DOHH2 (cell line): ENCODE data around the gene SNCAIP.

Experiments used
- H3F3A ChIP-seq: fragments of 200-600 bp; sonication (generic), shearing (Covaris generic); 2 replicates; pipeline ENCODE4 v1.6.0; 2016; ENCODE audit warnings: antibody characterized with exemption, mild to moderate bottlenecking; ENCODE audit not compliant: control insufficient read depth, insufficient read depth
- H3K27ac ChIP-seq: fragments of 200-600 bp; sonication (generic); 2 replicates; pipeline ENCODE4 v1.5.1; 2014; ENCODE audit warnings: low read depth, mild to moderate bottlenecking, low read length, moderate library complexity
- H3K27me3 ChIP-seq: fragments of 200-600 bp; sonication (generic); 2 replicates; pipeline ENCODE4 v1.6.1; 2014; ENCODE audit warnings: mild to moderate bottlenecking, low read length, mixed read lengths; ENCODE audit not compliant: control insufficient read depth
- H3K36me3 ChIP-seq: fragments of 200-600 bp; sonication (generic); 2 replicates; pipeline ENCODE4 v1.6.1; 2014; ENCODE audit warnings: mild to moderate bottlenecking, low read length, moderate library complexity, mixed read lengths; ENCODE audit not compliant: control insufficient read depth
- H3K4me1 ChIP-seq: fragments of 200-600 bp; sonication (generic); 2 replicates; pipeline ENCODE4 v1.6.1; 2014; ENCODE audit warnings: mild to moderate bottlenecking, low read length, mixed read lengths; ENCODE audit not compliant: control insufficient read depth
- H3K4me2 ChIP-seq: fragments of 200-600 bp; sonication (generic); 2 replicates; pipeline ENCODE4 v1.6.0; 2014; ENCODE audit warnings: mild to moderate bottlenecking, low read length, moderate library complexity
- H3K4me3 ChIP-seq: fragments of 200-600 bp; sonication (generic); 2 replicates; pipeline ENCODE4 v1.5.1; 2014; ENCODE audit warnings: mild to moderate bottlenecking, low read length, mixed read lengths
- H3K79me2 ChIP-seq: fragments of 200-600 bp; sonication (generic); 2 replicates; pipeline ENCODE4 v1.6.1; 2014; ENCODE audit warnings: mild to moderate bottlenecking, low read length, mixed read lengths; ENCODE audit not compliant: control insufficient read depth
- H3K9me2 ChIP-seq: fragments of 200-600 bp; sonication (generic); replicated peaks from 2 replicates; pipeline ENCODE4 v1.6.1; 2014; ENCODE audit warnings: mild to moderate bottlenecking, low read length, mixed read lengths; ENCODE audit not compliant: control insufficient read depth
- H3K9me3 ChIP-seq: fragments of 200-600 bp; sonication (generic); 2 replicates; pipeline ENCODE4 v1.6.1; 2014; ENCODE audit warnings: antibody characterized with exemption, low read length, mixed read lengths; ENCODE audit not compliant: control insufficient read depth, insufficient read depth
- H4K20me1 ChIP-seq: fragments of 200-600 bp; sonication (generic); 2 replicates; pipeline ENCODE4 v1.6.0; 2014; ENCODE audit warnings: low read depth, mild to moderate bottlenecking, antibody characterized with exemption, low read length, moderate library complexity; ENCODE audit not compliant: control insufficient read depth, insufficient read depth
- EZH2phosphoT487 ChIP-seq: fragments of 200-600 bp; sonication (generic); IDR thresholded peaks from 2 replicates; pipeline ENCODE4 v1.6.1; 2017; ENCODE audit warnings: borderline replicate concordance, mild to moderate bottlenecking, antibody characterized with exemption, low read length, moderate library complexity, mixed read lengths
- TF ChIP-seq, protein P1 (sequence below): fragments of 200-600 bp; sonication (generic); IDR thresholded peaks from one replicate; pipeline ENCODE4 v1.5.1; 2014; ENCODE audit warnings: antibody characterized with exemption, mild to moderate bottlenecking, low read depth, low read length; ENCODE audit not compliant: poor library complexity, severe bottlenecking

Gene SNCAIP

GRCh38 chr5:122390694-122391093, 78.7 kb downstream of the SNCAIP start:
- no peak overlapping the region for H3K4me2 ChIP-seq
- no peaks in the 10 kb centered on the region for H4K20me1 ChIP-seq
- H3K27me3 ChIP-seq: no peaks in the 10 kb centered on the region
- no peaks in the 10 kb centered on the region for H3K36me3 ChIP-seq
- H3K4me3 ChIP-seq: no peak overlapping the region
- no peak overlapping the region for H3K27ac ChIP-seq
- H3K4me1 ChIP-seq: no peaks in the 10 kb centered on the region
- no peaks in the 10 kb centered on the region for H3K9me3 ChIP-seq
- no peaks in the 10 kb centered on the region for H3F3A ChIP-seq
- no peaks in the 10 kb centered on the region for H3K79me2 ChIP-seq
- no peaks in the 10 kb centered on the region for H3K9me2 ChIP-seq
- no peak for TF ChIP-seq EZH2phosphoT487
- TF ChIP-seq, protein P1, sequence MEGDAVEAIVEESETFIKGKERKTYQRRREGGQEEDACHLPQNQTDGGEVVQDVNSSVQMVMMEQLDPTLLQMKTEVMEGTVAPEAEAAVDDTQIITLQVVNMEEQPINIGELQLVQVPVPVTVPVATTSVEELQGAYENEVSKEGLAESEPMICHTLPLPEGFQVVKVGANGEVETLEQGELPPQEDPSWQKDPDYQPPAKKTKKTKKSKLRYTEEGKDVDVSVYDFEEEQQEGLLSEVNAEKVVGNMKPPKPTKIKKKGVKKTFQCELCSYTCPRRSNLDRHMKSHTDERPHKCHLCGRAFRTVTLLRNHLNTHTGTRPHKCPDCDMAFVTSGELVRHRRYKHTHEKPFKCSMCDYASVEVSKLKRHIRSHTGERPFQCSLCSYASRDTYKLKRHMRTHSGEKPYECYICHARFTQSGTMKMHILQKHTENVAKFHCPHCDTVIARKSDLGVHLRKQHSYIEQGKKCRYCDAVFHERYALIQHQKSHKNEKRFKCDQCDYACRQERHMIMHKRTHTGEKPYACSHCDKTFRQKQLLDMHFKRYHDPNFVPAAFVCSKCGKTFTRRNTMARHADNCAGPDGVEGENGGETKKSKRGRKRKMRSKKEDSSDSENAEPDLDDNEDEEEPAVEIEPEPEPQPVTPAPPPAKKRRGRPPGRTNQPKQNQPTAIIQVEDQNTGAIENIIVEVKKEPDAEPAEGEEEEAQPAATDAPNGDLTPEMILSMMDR: no peak

DNA sequence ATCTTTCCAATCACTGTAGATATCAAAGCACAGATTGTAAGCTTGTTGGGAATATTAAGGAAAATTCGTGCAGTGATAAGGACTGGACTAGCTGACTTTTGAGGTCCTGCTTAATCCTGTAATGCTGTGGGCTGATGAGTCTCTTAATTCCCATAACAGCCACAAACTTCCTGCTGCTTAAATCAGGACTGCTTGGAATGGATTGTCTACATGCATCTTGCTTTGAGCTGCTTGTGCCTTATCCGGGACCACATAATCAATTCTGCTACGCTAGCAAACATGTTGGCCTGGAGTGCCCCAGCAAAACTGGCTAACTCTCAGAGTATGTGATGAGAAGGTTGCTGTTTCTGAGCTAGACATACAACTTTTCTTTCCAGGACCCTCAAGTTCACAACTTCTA, 79.6 kb downstream of the SNCAIP start:
- TF ChIP-seq, protein P1: no peak
- TF ChIP-seq EZH2phosphoT487: no peak
- Histone ChIP-seq H3K9me2 (no peaks in the 10 kb centered on the region), H3K36me3 (no peaks in the 10 kb centered on the region)

DNA sequence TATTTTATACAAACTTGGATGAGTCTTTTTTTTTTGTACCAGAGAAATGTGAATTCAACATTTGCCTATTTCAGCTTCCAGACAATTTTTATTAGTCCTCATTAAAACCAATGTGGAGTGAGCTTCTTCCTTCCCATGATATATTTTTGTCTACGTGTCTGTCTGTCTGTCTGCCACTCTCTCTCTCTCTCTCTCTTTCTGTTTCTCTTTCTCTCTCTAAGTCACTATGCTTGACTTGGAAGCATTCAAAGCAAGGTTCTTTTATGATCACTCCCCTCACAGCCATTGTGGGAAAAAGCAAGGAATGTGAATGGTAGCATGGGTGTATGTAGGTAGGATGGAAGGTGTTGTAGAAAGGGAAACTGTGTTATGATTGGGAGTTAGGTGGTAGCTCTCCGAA, 80.2 kb downstream of the SNCAIP start:
- no peaks in the 10 kb centered on the region for H3K79me2 ChIP-seq
- no peaks in the 10 kb centered on the region for H3K9me3 ChIP-seq

More for the DNA sequence above, 79.6 kb downstream of the SNCAIP start:
- Histone ChIP-seq H3K4me3 (no peak overlapping the region), H3K27me3 (no peaks in the 10 kb centered on the region), H3K4me1 (no peaks in the 10 kb centered on the region), H3K4me2 (no peak overlapping the region), H3K79me2 (no peaks in the 10 kb centered on the region), H3K9me3 (no peaks in the 10 kb centered on the region), H3F3A (no peaks in the 10 kb centered on the region), H3K27ac (no peak overlapping the region), H4K20me1 (no peaks in the 10 kb centered on the region)

More for the DNA sequence above, 80.2 kb downstream of the SNCAIP start:
- no peak overlapping the region for H3K4me2 ChIP-seq
- no peaks in the 10 kb centered on the region for H4K20me1 ChIP-seq
- H3K27me3 ChIP-seq: no peaks in the 10 kb centered on the region
- no peak for TF ChIP-seq EZH2phosphoT487
- TF ChIP-seq, protein P1: no peak
- H3K4me1 ChIP-seq: no peaks in the 10 kb centered on the region
- no peaks in the 10 kb centered on the region for H3K9me2 ChIP-seq
- H3K36me3 ChIP-seq: no peaks in the 10 kb centered on the region
- no peaks in the 10 kb centered on the region for H3F3A ChIP-seq
- no peak overlapping the region for H3K27ac ChIP-seq
- H3K4me3 ChIP-seq: no peak overlapping the region
